ENCODE results near the gene DAAM1. TPM values are rescaled to one million over a fixed set of nuclear protein-coding genes. Genes with fewer than 3 reads are reported as not detected.

DAAM1 gene
- polyA plus RNA-seq, 1 of the 3 experiments (the other 2 are of a cell fraction) = 5.1 TPM

GRCh38 chr14:59360923-59361794 lies 172.7 kb downstream of the DAAM1 start (continued):
- TF ChIP-seq POLR2AphosphoS5 (IDR thresholded peaks at IDR 0.05; ENCODE audit: low read depth, low read length) = no peak
- no peak for TF ChIP-seq GABPA (IDR thresholded peaks at IDR 0.05; ENCODE audit: low read depth)
- no peak for TF ChIP-seq ELF1 (IDR thresholded peaks at IDR 0.05)
- TF ChIP-seq RAD21 (IDR thresholded peaks at IDR 0.05; ENCODE audit: low read length) = peak; percentile 45
- no peak for TF ChIP-seq USF1 (IDR thresholded peaks at IDR 0.05; ENCODE audit: borderline replicate concordance, low read depth)
- TF ChIP-seq EP300 (IDR thresholded peaks at IDR 0.05; ENCODE audit: borderline replicate concordance in 1 of 2, low read depth in 1 of 2, low read length in 1 of 2) = peak in 1 of 2 experiments; percentile 42; a peak in 1 of 4 replicates
- no peak for TF ChIP-seq SIN3A (IDR thresholded peaks at IDR 0.05; ENCODE audit: borderline replicate concordance, low read depth, low read length)
- peak; percentile 78 for TF ChIP-seq NFIC (IDR thresholded peaks at IDR 0.05; ENCODE audit: borderline replicate concordance)
- no peak for TF ChIP-seq SMC3 (IDR thresholded peaks at IDR 0.05; ENCODE audit: low read depth, low read length)
- TF ChIP-seq RCOR1 (IDR thresholded peaks at IDR 0.05; ENCODE audit: low read length) = peak; percentile 55
- TF ChIP-seq GATA2 (CRISPR knock-in tag; IDR thresholded peaks at IDR 0.05) = no peak
- TF ChIP-seq NRF1 (IDR thresholded peaks at IDR 0.05; ENCODE audit: low read depth, low read length) = no peak
- no peak for TF ChIP-seq YY1 (IDR thresholded peaks at IDR 0.05; ENCODE audit: low read depth)

- H3K27ac ChIP-seq (ENCODE audit: low read depth in 2 of 2, low read length in 1 of 2) = peak overlapping the region in 1 of 2 experiments; percentile 43; a peak in 2 of 4 replicates
- no peaks in the 10 kb centered on the region for H3K9me2 ChIP-seq
- ChIA-PET CTCF (interaction anchor here (0.7 to 1.3 kb wide), 2 partner anchors 11 to 47 kb away, joined by 3 to 5 read pairs; no protein-coding TSS in a partner anchor), POLR2A (interaction anchor here (1.3 kb wide), 1 partner anchor 174 kb away, joined by 8 read pairs; the partner anchor contains the start of gene DAAM1)
- H3F3A ChIP-seq (replicated peaks; ENCODE audit: insufficient read depth) = peaks cover 11% of the 10 kb centered on the region
- H3K9me3 ChIP-seq = no peaks in the 10 kb centered on the region
- no peak for DNase-seq
- H3K36me3 ChIP-seq (replicated peaks in 1 of 2; ENCODE audit: control insufficient read depth in 1 of 2, insufficient read depth in 2 of 2, low read length in 1 of 2) = peaks cover 23 to 31% of the 10 kb centered on the region in 2 experiments
- H3K27me3 ChIP-seq (ENCODE audit: insufficient read depth) = no peaks in the 10 kb centered on the region
- 86% methylated on average over 2 of the region's 2 CpGs for WGBS (ENCODE audit: low lambda C conversion rate)
- H3K79me2 ChIP-seq (ENCODE audit: insufficient read depth) = no peaks in the 10 kb centered on the region
- 0 out of 2 replicates have a peak overlapping the region, but pooled peaks have one; percentile 27 for H3K4me2 ChIP-seq
- peaks cover 33 to 36% of the 10 kb centered on the region in 2 experiments; a peak in 3 of 4 replicates for H3K4me1 ChIP-seq (ENCODE audit: control insufficient read depth in 1 of 2, insufficient read depth in 2 of 2, low read depth in 1 of 2, low read length in 1 of 2)
- no peak overlapping the region for H3K4me3 ChIP-seq (ENCODE audit: low read depth in 2 of 2, low read length in 1 of 2)
- no peaks in the 10 kb centered on the region for H4K20me1 ChIP-seq (ENCODE audit: insufficient read depth)
- H2AFZ ChIP-seq (ENCODE audit: low read depth) = no peak overlapping the region
- H3K9ac ChIP-seq = no peak overlapping the region
- TF ChIP-seq PBX3 (IDR thresholded peaks at IDR 0.05) (no peak), FOSL2 (IDR thresholded peaks at IDR 0.05; ENCODE audit: borderline replicate concordance, low read depth) (peak; percentile 24; the same call in 1 of the 2 replicates)
Measured at GRCh38 chr14:59362513-59362912, 174.0 kb downstream of the DAAM1 start.
